Measurements from ENCODE around the gene DNTTIP2. TPM values are rescaled to one million over a fixed set of nuclear protein-coding genes. Genes with fewer than 3 reads are reported as not detected.

Gene DNTTIP2
- total and polyA plus RNA-seq, 2 donors (not counting 3 experiments of a cell fraction or from before 2014, with no cell fraction given): 8.0 to 53.7 TPM

- dilution Hi-C loops (cut with MboI; ENCODE audit: extremely low pct_ligation_motif_present, low sequenced_read_pairs): no loop called here
- Histone ChIP-seq H3K9me1 (replicated peaks; ENCODE audit: control insufficient read depth, extremely low read depth, insufficient read depth, low read length) (no peaks in the 10 kb centered on the region), H3K27me3 (ENCODE audit: control insufficient read depth in 2 of 2, insufficient read depth in 2 of 2, low read length in 2 of 2) (no peaks in the 10 kb centered on the region), H3K4me3 (replicated peaks in 1 of 3; ENCODE audit: insufficient read depth in 1 of 3, low read depth in 1 of 3, low read length in 3 of 3) (peak overlapping the region; percentile 68 to 94 (median 71)), H3K4me1 (ENCODE audit: control insufficient read depth, extremely low read depth, insufficient read depth, low read length) (peaks cover 30% of the 10 kb centered on the region), H3K9me3 (replicated peaks; ENCODE audit: control insufficient read depth, insufficient read depth, low read length) (no peaks in the 10 kb centered on the region), H3K9ac (replicated peaks; ENCODE audit: extremely low read depth, insufficient read depth, low read length) (peak overlapping the region; percentile 97), H2AFZ (ENCODE audit: low read depth, low read length) (peak overlapping the region; percentile 49), H4K20me1 (replicated peaks; ENCODE audit: control insufficient read depth, extremely low read depth, insufficient read depth, low read length) (no peaks in the 10 kb centered on the region), H3K4me2 (ENCODE audit: insufficient read depth, low read length) (peak overlapping the region; percentile 71), H3K79me2 (ENCODE audit: control insufficient read depth, insufficient read depth, low read length) (peaks cover 41% of the 10 kb centered on the region), H3K27ac (ENCODE audit: insufficient read depth, low read depth, low read length) (peak overlapping the region; percentile 79), H3K36me3 (ENCODE audit: control insufficient read depth in 2 of 2, extremely low read depth in 1 of 2, insufficient read depth in 2 of 2, low read length in 2 of 2) (peaks cover 6 to 22% of the 10 kb centered on the region in 2 experiments)
- BruUV-seq (replicated peaks): TSS peak; percentile 48
- DNase-seq (ENCODE audit: low read depth, low spot score) (peak; percentile 44), FAIRE-seq (no peak)
- ChIA-PET POLR2A (interaction anchor here (0.6 kb wide), 1 partner anchor 9 kb away, joined by 3 read pairs; no protein-coding TSS in a partner anchor), CTCF (no interaction called here)
- intact Hi-C loops (cut with micrococcal nuclease): no loop called here
- no peak for TF ChIP-seq JUN (IDR thresholded peaks at IDR 0.05; ENCODE audit: borderline replicate concordance, insufficient read depth, insufficient read length, low read depth)
- TF ChIP-seq FOS (IDR thresholded peaks at IDR 0.05; ENCODE audit: borderline replicate concordance, insufficient read depth, low read length): no peak
- TF ChIP-seq CTCF (IDR thresholded peaks at IDR 0.05; ENCODE audit: extremely low read depth in 1 of 2, insufficient read depth in 1 of 2, low read depth in 1 of 2, low read length in 2 of 2): no peak
- no peak for TF ChIP-seq POLR2A (IDR thresholded peaks at IDR 0.05; ENCODE audit: low read depth, low read length)
- TF ChIP-seq EZH2 (IDR thresholded peaks at IDR 0.05; ENCODE audit: borderline replicate concordance, low read depth, low read length, severe bottlenecking): no peak
- no peak for TF ChIP-seq MAX (IDR thresholded peaks at IDR 0.05; ENCODE audit: insufficient read depth, insufficient read length)
- TF ChIP-seq GATA2 (IDR thresholded peaks at IDR 0.05; ENCODE audit: insufficient read depth, insufficient read length, low read depth, low read length): no peak
- TF ChIP-seq MYC (IDR thresholded peaks at IDR 0.05; ENCODE audit: low read depth, low read length): no peak
- no peak for TF ChIP-seq POLR2AphosphoS5 (IDR thresholded peaks at IDR 0.05; ENCODE audit: insufficient read depth, low read depth, low read length)
These were observed 511 bp downstream of the DNTTIP2 start for GRCh38 chr1:93878501-93878888.
